ENCODE data around the gene SLC5A10.
"Not testable (repeated sequence)": the region's sequence is repeated elsewhere in the genome, so short reads cannot be mapped to it uniquely, and the experiment has no call there.

SLC5A10 gene

DNA sequence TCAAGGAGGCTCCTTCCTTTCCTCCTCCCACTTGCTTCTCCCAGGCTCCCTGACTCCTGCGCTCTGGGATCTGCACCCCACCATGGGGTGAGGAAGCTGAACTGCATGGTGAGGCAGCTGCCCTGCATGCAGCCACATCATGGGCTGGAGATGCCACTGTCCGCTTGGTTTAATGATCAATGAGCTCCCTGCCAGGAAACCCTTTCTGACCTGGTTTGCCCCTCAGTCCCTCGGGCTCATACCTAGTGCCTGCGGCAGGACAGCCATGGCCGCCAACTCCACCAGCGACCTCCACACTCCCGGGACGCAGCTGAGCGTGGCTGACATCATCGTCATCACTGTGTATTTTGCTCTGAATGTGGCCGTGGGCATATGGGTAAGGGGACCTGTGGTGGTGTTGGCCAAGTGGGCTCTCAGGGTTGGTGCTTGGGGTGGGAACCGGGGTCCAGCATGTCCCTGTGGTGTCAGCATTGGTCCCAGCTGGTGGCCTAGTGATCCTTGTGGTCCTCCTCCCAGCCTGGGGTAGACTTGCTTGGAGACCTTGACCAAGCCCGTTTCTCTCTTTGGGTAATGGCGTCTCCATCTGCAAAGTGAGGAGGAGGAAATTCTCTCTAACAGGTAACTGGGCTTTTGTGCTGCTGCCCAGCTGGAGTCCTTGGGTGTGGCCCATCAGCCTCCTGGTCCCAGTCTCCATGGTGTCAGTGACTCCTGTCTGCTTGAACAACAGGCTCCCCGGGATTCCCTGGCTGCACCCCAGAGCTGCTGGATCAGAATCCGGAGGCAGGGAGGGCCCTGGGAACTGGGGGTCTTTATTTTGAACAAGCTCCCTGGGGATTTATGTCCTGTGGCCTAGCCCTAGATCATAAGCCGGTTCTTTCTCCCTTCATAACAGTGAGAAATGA is at the start of gene SLC5A10:
TSS of gene SLC5A10 (plus strand) at position 225 of the 902 bp plus-strand sequence. CDS start at position 266, 41 bp downstream.
- no peak for DNase-seq

DNA sequence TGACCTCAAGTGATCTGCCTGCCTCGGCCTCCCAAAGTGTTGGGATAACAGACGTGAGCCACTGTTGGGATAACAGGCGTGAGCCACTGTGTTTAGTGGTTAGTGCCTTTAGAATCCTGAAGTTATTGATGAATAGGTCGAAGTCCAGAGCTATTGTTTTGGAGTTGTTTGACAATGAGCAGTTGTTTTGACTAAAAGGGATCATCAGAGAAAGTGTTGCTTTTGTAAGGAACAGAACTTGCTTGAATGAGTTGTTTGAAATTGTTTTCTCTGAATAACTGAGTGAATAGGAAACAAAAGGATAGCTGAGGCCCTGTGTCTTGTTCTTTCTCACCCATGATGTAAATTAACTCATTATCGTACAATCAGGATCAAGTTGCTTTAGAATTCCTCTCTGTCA is 47.5 kb upstream of the SLC5A10 start:
- DNase-seq = no peak

DNA sequence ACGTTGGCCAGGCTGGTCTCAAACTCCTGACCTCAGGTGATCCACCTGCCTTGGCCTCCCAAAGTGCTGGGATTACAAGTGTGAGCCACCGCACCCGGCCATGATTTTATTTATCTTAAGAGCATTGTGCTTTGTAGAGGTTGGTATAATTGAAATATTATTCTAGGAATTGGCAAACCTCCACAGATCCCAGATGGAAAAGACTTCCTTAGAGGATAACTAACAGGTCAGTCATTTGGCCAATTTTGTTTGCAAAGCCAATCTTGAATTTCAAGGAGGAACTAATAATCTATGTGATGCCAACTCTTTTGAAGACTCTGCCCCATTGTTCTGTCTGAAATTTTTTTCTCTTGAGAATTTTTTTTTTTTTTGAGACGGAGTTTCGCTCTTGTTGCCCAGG is 46.7 kb upstream of the SLC5A10 start:
- DNase-seq = no peak

DNA sequence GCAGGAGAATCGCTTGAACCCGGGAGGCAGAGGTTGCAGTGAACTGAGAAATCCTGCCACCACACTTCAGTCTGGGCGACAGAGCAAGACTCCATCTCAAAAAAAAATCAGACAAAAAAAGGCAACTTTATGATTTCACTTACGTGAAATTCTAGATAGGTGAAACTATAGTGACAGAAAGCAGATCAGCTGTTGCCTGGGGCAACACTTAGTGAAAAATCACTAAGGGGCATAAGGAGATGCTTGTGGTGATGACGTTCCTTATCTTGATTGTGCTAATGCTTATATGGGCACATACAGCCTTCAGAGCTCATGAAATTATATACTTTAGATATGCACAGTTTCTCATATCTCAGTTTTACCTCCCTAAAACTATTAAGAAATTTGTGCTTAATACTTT is 41.6 kb upstream of the SLC5A10 start:
- no peak for DNase-seq

DNA sequence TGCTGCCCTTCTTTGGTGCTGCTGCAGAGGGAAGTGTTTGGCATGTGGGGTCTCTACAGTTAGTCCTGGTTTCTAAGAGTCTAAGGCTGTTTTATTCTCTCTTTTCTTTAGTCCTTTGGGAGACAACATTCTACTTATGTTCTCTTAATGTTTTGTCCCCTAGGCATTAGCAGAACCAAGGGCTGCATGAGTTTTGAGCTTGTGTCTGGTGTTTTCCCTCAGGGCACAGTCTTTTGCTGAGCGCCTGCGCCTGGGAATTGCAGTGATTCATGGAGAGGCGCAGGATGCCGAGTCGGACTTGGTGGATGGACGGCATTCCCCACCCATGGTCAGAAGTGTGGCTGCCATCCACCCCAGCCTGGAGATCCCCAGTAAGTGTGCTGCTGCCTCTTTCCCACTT is 41.1 kb upstream of the SLC5A10 start:
- DNase-seq = no peak

DNA sequence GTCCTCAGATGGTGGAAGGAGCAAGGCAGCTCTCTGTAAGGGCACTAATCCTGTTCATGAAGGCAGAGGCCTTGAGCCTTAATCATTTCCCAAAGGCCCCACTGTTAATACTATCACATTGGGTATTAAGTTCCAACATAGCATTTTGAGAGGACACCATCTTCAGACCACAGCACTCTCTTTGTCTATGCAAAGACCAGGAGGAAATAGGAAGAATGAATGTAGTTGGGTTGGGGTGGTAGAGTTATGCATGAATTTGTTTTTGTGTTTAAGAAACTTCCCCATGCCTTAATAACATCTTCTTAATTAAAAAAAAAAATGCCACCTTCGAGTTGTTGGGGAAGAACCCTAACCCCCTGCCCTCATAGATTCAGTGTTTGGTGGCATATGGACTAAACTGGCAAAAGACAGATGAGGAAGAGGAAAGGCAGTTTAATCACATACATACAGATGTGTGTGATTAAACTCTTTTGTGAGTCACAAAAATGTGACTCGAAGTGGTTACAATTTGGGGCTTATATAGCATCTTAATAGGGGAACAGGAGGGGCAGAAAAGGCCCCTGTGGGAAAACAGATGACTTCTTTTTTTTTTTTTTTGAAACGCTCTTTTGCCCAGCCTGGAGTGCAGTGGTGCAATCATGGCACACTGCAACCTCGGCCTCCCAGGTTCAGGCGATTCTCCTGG is 35.0 kb upstream of the SLC5A10 start:
- no peak for DNase-seq

DNA sequence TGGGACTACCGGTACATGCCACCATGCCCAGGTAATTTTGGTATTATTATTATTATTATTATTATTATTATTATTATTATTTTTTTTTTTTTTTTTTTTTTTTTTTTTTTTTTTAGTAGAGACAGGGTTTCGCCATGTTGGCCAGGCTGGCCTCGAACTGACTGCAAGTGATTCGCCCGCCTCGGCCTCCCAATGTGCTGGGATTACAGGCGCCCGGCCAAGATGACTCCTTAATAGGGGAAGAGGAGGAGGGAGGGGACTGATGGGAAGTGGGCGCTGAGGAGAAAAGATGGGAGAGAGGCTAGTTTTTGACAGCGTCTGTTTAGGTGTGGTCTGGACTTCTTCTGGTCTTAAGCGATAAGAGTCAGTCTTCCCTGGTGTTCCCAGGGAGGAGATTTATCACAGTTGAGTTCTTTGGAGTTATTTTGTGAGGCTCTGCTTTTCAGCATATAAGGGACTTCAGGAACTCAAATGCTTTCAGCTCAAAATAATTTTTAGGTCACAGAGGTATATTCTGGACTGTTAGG is 34.4 kb upstream of the SLC5A10 start:
- no peak for DNase-seq

DNA sequence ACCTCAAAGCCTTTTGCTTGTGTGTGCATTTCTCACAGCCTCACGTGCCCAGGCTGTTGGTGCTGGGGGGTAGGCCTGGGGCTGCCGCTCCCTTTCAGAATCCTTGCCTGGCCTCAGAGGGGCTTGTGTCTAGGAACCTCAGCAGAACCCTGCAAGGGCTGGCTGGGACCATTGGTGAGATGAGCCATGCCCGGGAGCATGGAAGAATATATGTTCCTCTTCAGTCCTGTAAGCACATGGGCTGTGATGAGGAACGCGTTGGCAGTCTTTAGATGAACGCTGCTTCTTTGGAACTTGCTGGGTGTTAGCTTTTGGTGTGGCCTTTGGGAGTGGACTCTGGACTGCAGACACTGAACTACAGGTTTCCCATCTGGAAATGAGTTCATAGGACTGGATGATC is 32.0 kb upstream of the SLC5A10 start:
- no peak for DNase-seq

DNA sequence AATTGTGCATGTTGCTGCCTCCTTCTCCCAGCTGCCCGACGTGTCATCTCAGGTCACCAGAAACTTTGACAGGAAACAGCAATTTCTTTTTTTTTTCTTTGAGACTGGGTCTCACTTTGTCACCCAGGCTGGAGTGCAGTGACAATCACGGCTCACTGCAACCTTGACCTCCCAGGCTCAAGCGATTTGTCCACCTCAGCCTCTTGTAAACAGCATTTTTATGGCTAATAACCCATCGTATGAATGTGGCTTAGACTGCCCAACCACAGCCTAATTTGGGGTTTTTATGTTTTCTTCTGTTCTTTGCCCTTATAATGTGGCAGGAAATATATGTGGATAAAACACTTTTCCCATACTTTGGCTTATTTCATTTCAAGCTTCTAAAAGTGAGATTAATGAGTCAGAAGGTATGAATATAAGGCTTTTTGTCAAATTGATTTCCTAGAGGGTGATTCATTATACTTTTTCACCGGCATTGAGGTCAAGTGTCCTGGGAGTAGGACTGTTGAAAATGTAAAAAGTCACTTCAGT is 31.0 kb upstream of the SLC5A10 start:
- DNase-seq = no peak

DNA sequence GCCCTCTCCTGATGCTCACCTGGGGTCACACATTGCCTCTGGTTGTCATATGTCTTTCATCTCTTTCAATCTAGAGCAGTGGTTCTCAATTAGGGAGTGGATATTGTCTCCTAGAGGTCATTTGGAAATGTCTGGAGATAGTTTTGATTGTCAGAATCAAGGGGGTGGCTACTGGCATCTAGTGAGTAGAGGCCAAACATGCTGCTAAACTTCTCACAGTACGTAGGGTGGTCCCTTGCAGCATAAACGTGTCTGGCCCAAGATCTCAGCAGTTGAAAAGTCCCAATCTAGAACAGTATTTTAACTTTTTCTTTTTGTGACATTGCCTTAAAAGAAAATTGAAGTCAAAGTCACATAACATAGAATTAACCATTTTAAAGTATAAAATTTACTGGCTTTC is 30.5 kb upstream of the SLC5A10 start:
- DNase-seq = no peak

DNA sequence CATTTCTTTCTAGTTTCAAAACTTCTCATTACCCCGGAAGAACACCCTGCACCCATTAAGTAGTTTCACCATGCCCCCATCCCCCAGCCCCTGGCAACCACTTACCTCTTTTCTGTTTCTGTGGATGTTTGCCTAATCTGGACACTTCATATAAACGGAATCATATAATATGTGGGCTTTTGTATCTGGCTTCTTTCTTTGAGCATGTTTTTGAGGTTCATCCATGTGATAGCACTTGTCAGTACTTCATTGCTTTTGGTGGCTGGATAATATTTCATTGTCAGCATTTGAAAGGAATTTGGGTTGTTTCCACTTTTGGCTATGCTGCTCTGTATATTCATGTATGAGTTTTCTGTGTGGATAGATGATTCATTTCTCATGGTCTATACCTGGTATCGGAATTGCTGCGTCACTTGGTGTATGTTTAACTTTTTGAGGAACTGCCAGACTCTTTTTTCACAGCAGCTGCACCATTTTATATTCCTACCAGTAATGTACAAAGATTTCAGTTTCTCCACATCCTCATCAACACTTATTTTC is 30.0 kb upstream of the SLC5A10 start:
- DNase-seq = no peak

DNA sequence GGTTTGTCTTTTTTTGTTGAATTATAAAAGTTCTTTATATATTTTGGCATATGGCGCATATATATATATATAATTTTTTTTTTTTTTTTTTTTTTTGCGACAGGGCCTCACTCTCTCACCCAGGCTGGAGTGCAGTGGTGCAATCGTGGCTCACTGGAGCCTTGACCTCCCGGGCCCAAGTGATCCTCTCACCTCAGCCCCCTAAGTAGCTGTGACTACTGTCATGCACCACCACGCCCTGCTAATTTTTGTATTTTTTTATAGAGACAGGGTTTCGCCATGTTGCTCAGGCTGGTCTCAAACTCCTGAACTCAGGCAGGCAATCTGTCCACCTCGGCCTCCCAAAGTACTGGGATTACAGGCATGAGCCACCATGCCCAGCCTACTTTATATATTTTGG is 29.4 kb upstream of the SLC5A10 start:
- not testable (repeated sequence) for DNase-seq

DNA sequence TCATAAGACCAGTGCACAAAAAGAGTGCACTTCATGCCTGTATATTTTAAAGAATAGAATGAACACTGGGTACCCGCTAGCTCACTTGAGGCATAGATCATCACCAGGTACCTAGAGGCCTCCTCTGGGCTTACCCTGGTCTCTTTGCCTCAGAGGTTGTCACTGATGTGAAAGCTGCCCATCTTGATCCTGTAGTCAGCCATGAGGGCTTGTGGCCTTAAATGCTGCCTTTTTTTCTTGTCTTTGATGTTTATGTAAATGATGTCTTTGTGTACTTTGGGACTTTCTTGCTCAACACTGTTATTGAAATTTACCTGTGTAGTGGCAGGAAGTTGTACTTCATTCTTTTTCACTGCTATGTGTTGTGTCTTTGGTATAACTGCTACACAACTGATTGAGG is 26.8 kb upstream of the SLC5A10 start:
- DNase-seq = no peak

DNA sequence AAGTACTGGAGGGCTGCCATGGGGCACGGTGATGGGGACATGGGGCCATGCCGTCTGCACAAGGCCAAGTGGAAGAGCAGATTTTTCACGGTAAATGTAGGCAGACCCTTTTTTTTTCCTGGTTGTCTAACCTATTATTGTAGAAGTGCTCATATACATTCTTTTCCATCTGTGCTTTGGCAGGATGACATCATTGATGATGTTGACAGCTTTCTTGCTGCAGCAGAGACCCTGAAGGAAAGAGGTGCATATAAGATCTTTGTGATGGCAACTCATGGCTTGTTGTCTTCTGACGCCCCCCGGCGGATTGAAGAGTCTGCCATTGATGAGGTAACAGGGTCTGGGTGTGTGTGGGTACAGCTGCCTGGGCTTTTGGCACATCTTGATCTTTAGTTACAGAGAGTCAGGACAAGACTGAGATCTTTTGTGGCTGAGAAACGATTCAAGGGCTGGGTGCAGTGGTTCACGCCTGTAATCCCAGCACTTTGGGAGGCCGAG is 23.3 kb upstream of the SLC5A10 start:
- DNase-seq = no peak

DNA sequence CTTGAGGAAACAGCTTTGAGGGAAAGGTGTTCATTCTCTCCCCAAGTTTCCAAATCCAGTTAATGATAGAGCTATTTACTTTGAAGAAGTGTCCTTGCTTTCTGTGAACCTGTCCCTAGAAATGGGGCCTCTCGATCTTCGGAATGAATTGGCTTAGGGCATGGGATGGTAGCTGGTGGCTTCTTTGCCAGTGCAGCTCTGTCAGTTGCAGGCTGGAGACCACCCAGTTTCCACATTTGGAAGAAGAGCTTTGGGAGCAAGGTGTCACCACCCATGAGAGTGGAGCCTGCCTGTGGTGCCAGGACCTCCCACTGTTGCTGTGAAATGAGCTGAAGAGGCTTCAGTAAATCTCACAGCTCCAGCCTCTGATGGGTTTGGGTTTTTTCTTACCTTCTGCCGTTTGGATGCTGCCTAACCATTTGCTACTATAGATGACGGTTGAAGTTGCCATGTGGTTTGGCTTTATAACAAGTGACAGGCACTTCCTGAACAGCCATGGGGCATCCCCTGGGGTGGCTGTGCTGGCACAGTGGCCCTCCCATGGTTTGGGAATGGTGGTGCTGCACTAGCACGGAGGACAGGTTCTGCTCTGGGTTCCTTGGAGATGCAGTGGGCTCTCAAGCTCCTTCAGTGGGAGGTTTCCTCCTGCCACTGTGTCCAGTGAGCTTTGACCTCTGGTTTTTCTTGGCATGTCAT is 19.5 kb upstream of the SLC5A10 start:
- DNase-seq = no peak

DNA sequence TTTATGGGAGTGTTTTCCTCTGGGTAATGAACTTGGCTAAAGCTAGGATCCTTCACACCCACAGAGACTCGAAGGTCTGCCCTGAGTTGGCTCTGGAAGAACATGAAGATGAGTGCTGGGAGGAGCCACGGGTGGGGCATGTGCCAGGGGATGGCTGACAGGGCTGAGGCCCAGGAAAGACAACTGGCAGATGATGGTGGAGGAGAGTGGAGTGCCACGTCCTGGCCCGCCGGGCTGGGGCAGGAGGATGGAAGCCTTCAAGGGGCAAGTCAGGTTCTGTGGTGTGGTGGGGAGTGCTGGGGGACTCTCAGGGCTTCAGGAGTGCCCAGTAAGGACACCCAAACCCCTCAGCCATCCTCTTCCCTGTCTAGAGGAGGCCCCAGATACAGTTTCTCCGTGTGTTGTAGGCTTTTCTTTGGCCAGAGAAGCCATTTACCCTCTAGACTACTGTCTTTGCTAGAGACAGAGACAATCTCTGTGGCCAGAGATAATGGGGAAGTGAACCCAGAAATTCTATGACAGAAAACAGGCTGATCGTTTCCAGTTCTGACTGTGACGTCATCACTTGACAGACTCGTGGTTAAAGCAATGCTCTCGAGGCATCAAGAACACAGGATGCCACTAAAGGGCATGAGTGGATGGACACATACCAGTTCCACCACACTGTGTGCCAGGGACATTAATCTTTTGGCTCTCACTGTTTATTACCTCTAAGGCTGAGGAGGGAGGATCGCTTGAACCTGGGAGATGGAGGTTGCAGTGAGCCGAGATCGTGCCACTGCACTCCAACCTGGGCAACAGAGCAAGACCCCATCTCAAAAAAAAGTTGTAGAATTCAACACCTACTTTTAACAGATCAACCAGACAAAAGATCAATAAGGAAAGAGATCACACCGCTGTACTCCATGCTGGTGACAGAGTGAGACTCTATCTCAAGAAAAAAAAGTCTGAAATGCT is 18.6 kb upstream of the SLC5A10 start:
- no peak for DNase-seq

DNA sequence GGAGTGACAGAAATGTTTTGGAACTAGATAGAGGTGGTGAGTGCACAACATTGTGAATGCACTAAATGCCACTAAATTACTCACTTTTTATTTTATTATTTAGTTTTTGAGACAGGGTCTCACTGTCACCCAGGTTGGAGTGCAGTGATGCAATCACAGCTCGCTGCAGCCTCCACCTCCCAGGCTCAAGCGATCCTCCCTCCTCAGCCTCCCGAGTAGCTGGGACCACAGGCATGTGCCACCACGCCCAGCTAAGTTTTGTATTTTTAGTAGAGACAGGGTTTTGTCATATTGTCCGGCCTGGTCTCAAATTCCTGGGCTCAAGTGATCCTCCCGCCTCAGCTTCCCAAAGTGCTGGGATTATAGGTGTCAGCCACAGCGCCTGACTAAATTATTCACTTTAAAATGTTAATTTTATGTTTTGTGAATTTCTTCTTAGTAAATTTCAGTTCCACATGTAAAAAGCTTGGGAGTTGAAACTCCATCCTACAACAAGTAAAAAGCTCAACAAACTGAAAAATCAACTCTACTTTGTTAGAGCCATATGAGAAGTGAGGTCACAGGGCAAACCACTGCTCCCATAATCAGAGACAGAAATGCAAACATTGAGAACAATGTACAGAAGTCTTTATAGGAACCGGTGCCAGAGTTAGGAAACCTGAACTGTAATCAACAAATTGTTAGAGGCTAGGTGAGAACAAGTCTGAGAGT is 13.8 kb upstream of the SLC5A10 start:
- no peak for DNase-seq

DNA sequence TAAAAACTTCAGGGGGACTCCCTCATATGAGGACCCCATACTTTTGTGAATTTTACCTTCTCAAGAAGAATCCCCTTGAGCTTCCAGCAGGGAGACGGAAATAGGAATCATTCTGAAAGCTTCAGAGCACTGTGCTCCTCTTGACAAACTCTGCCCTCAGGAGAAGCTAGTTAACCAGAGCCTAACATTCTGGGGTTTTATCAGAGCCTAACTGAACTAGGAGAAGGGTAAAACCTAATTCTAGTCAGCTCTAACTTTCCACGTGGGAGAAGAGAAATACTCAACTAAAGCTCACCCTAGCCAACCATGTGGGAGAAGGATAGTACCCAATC is 13.3 kb upstream of the SLC5A10 start:
- no peak for DNase-seq

DNA sequence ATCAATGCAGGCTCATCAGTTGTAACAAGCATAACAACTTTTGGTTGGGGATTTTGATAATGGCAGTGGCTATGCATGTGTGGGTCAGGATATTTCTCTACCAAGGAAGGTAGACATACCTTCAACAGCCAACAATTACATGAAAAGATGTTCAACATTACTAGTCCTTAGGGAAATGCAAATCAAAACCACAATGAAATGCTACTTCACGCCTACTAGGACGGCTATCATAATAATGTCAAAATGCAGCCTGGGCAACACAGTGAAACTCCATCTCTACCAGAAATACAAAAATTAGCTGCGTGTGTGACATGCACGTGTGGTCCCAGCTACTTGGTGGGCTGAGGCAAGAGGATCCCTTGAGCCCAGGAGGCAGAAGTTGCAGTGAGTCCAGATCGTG is 7.3 kb upstream of the SLC5A10 start:
- no peak for DNase-seq

DNA sequence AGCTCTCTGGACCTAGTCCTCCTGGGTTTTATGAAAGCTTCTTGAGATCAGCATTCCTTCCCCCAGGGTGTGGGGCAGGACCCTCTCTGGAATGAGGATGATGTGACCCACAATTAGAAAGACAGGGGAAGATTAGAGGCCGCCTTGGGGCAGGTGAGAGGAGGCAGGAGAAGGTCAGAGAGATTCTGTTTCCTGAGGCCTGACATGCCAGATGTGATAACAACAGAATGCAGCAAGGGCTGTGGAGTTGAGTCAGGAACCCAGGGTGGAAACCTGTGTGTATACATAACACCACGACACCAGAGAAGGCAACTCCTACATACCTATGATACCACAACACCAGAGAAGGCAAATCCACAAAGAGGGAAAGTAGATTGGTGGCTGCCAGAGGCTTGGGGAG is 5.4 kb upstream of the SLC5A10 start:
- DNase-seq = no peak

DNA sequence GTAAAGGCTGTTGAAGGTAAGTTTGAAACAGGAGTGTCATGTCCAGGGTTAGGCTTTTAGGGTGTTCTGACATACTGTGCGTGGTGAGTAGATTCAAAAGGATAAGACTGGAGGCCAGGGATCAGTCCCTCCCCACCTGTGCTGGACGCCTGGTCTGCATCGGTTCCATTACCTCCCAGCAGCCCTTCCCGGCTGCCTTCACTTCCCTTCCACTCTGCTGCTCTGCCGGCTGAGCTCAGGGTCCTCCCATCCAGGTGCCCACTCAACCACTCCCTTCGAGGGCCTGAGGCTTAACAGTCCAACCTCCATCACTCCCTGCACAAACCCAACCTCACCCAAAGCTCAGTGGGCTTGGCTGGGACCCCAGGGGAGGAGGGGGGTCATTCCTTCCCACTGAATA is 4.1 kb upstream of the SLC5A10 start:
- DNase-seq = no peak
